ENCODE data around the gene CYP4Z1. TPM values are rescaled to one million over a fixed set of nuclear protein-coding genes. Genes with fewer than 3 reads are reported as not detected.
A peak's percentile ranks its signal among the peaks of the same experiment; 100 is the strongest.
"Not testable (repeated sequence)": the region's sequence is repeated elsewhere in the genome, so short reads cannot be mapped to it uniquely, and the experiment has no call there.

CYP4Z1 gene
- total RNA-seq, 1 donor from 2014 or later: not detected

DNA sequence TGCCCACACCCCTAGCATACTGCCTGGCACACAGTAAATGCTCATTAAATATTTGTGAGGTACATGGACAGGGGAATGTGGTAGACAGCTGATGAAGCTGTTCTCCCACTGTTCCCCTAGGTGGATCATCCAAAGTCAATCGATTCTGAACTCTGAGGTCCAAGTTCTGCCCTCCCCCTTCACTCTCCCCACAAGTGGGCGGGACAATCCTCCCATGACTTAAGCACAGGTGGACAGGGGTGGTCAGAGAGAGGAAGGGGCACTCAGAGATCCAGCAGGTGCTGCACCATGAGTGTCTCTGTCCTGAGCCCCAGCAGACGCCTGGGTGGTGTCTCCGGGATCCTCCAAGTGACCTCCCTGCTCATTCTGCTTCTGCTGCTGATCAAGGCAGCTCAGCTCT, 70.2 kb downstream of the CYP4Z1 start, which contains the start of gene CYP4A22:
Gene CYP4A22, plus strand, starts transcription at position 244 of the 400 bp plus-strand sequence. Its CDS starts 45 bp downstream, at position 289.
- Mint-ChIP-seq H3K9me3 (no peaks in the 10 kb centered on the region), H3K4me3 (no peak within 1 kb of the TSS), H3K4me1 (no peaks in the 10 kb centered on the region), H3K27ac (ENCODE audit: unreplicated experiment) (no peak within 1 kb of the TSS), H3K27me3 (ENCODE audit: low read depth) (peaks cover 41% of the 10 kb centered on the region), H3K36me3 (ENCODE audit: low read depth) (no peaks in the 10 kb centered on the region)
- DNase-seq (ENCODE audit: low read depth, low spot score): no peak
- TF ChIP-seq, protein P1, sequence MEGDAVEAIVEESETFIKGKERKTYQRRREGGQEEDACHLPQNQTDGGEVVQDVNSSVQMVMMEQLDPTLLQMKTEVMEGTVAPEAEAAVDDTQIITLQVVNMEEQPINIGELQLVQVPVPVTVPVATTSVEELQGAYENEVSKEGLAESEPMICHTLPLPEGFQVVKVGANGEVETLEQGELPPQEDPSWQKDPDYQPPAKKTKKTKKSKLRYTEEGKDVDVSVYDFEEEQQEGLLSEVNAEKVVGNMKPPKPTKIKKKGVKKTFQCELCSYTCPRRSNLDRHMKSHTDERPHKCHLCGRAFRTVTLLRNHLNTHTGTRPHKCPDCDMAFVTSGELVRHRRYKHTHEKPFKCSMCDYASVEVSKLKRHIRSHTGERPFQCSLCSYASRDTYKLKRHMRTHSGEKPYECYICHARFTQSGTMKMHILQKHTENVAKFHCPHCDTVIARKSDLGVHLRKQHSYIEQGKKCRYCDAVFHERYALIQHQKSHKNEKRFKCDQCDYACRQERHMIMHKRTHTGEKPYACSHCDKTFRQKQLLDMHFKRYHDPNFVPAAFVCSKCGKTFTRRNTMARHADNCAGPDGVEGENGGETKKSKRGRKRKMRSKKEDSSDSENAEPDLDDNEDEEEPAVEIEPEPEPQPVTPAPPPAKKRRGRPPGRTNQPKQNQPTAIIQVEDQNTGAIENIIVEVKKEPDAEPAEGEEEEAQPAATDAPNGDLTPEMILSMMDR (conservative IDR thresholded peaks at IDR 0.05): no peak

DNA sequence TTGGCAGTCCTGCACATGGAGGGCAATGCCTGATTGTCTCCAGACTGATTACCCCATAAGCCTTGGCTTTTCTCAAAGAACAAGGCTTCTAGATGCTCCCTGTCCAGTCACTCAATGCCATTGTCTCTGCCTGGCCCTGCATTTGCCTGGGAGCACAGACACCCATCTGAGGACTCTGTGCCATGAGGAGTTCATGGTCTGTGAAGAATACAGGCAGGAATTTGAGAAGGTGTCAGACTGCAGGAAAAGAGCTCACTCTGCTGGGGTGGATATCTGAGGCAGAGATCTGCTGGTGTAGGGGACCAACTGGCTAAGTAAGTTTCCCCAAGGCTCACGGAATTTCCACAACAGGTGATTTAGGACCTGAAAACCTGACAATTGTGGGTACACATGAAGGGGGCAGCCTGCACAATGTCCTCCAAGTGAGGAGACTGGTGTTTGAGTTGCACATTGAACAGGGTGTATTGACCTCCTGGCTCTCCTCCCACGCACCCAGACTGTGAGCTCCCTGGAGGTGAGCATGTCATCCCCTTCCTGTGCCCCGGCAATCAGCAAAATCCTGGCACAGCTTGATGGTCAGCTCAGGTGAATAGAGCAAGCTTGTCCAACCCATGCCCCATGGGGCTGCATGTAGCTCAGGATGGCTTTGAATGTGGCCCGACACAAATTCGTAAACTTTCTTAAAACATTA, 71.0 kb downstream of the CYP4Z1 start:
- DNase-seq (ENCODE audit: low read depth, low spot score): no peak
- no peaks in the 10 kb centered on the region for H3K9me3 Mint-ChIP-seq
- no peaks in the 10 kb centered on the region for H3K4me1 Mint-ChIP-seq
- H3K4me3 Mint-ChIP-seq: no peak overlapping the region
- H3K27me3 Mint-ChIP-seq (ENCODE audit: low read depth): peaks cover 36% of the 10 kb centered on the region
- TF ChIP-seq, protein P1 (conservative IDR thresholded peaks at IDR 0.05): no peak
- H3K27ac Mint-ChIP-seq (ENCODE audit: unreplicated experiment): no peak overlapping the region
- H3K36me3 Mint-ChIP-seq (ENCODE audit: low read depth): no peaks in the 10 kb centered on the region

DNA sequence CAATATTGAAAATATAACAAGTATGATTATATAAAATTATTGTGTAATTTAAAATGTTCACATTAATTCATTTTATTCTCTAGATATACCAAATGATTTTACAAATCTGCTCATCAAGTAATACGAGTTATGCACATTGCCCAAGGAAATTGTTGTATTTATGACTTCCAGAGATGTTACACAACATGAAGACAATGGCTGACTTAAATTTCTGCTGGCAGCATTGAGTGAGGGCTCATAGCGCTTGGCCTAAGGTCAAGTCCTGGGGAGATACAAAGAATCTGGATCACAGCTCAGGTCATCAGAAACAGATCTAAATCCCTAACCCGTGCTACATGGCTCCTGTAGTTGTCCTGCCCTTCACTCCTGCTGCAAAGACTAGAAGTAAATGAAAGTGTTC, 73.3 kb downstream of the CYP4Z1 start:
- not testable (repeated sequence) for H3K9me3 Mint-ChIP-seq; H3K36me3 Mint-ChIP-seq (ENCODE audit: low read depth)
- H3K27me3 Mint-ChIP-seq (ENCODE audit: low read depth): peaks cover 19% of the 10 kb centered on the region

DNA sequence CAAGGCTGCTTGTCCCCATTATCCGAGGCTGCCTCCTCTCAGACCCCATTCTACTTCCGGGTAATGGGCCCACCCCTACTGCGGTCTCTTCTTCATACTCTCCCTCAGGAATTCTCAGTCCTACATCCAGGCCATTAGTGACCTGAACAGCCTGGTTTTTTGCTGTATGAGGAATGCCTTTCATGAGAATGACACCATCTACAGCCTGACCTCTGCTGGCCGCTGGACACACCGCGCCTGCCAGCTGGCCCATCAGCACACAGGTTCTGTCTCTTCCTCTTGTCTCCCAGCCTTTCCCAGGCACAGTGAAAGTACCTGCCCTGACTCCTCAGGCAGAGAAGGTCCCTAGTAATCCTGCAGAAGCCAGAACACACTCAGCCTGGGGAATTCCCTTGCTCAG, 76.6 kb downstream of the CYP4Z1 start:
- not testable (repeated sequence) for H3K36me3 Mint-ChIP-seq (ENCODE audit: low read depth); DNase-seq (ENCODE audit: low read depth, low spot score); H3K4me1 Mint-ChIP-seq; H3K27ac Mint-ChIP-seq (ENCODE audit: unreplicated experiment); H3K4me3 Mint-ChIP-seq; H3K9me3 Mint-ChIP-seq
- H3K27me3 Mint-ChIP-seq (ENCODE audit: low read depth): peaks cover 17% of the 10 kb centered on the region
- TF ChIP-seq, protein P1 (conservative IDR thresholded peaks at IDR 0.05): peak; percentile 38

More for the DNA sequence above, 73.3 kb downstream of the CYP4Z1 start:
- not testable (repeated sequence) for H3K4me3 Mint-ChIP-seq; DNase-seq (ENCODE audit: low read depth, low spot score); H3K4me1 Mint-ChIP-seq; H3K27ac Mint-ChIP-seq (ENCODE audit: unreplicated experiment)

DNA sequence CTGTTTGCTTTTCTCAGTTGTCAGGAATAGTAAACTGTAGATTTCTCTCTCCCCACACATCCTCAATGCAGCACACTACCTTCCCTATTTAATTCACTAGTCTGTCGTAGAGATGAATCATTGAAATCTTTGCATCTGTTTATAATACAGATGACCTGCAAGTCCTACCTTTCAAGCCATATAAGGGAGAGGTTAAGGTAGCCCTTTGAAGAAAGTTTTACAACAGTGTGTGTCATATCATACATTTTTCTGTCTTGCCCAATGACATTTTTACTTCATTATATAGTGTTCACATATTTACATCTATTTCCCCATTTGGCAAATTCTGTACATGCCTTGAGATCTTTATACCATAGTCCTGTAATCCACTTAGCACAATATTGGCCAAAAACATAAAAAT, 79.5 kb downstream of the CYP4Z1 start:
- not testable (repeated sequence) for H3K9me3 Mint-ChIP-seq, H3K4me3 Mint-ChIP-seq
- H3K27me3 Mint-ChIP-seq (ENCODE audit: low read depth): peaks cover 19% of the 10 kb centered on the region

DNA sequence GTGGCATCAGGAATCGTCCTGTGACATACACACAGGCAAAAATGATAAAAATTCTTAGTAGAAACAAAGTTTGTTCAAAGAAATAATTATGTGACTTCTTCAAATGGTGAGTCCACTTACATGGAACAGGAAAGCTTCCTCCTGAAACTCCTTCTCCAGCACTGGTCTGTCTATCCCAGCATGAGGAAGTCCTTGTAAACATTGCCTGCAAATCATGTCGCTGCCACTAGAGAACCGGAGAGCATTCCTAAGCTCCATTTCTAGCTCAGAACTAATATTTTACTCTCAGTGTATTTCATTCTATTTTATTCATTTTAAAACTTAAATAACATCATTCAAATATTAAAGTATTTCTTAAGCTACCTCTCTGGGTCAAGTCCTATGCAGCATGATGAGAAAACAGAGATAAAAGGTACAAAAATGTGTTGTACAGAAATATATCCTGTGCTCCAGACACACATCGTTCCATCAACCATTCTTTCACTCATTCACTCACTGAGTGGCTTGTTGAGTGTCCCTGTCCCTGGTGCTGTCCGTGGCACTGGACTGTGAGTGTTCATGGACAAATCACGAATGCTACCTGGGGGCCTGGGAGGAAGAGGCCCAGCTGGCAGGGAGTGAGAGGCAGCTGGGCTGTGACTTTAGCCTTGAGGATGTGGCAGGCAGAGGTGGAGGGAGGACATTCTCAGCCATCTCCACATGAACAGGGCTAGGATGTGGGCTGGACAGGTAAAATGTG, 80.2 kb downstream of the CYP4Z1 start:
- H3K4me3 Mint-ChIP-seq: no peak overlapping the region
- peaks cover 16% of the 10 kb centered on the region for H3K27me3 Mint-ChIP-seq (ENCODE audit: low read depth)
- H3K27ac Mint-ChIP-seq (ENCODE audit: unreplicated experiment): no peak overlapping the region
- TF ChIP-seq, protein P1 (conservative IDR thresholded peaks at IDR 0.05): peak; percentile 27
- H3K9me3 Mint-ChIP-seq: no peaks in the 10 kb centered on the region
- H3K36me3 Mint-ChIP-seq (ENCODE audit: low read depth): no peaks in the 10 kb centered on the region
- DNase-seq (ENCODE audit: low read depth, low spot score): no peak
- H3K4me1 Mint-ChIP-seq: peaks cover 6% of the 10 kb centered on the region

More for the DNA sequence above, 79.5 kb downstream of the CYP4Z1 start:
- H3K27ac Mint-ChIP-seq (ENCODE audit: unreplicated experiment); H3K36me3 Mint-ChIP-seq (ENCODE audit: low read depth); DNase-seq (ENCODE audit: low read depth, low spot score); H3K4me1 Mint-ChIP-seq: not testable (repeated sequence)

DNA sequence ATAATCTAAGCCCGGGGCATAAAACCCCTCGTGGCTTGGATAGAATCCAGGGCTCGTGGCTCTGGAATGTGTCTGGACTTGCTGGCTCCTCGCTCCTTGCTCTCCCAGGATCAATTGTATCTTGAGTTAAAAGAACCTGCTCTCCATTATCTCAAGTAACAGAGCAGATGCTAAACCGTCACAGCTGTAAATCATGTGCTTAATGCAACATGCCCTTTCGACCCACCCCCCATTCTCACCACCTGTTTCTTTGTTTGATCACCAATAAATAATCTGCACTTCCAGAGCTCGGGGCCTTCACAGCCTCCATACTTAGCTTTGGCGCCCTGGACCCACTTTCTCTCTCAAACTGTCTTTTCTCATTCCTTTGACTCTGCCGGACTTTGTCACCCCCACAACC, 82.1 kb downstream of the CYP4Z1 start:
- DNase-seq (ENCODE audit: low read depth, low spot score); H3K36me3 Mint-ChIP-seq (ENCODE audit: low read depth); H3K9me3 Mint-ChIP-seq; H3K4me3 Mint-ChIP-seq; H3K27ac Mint-ChIP-seq (ENCODE audit: unreplicated experiment); H3K4me1 Mint-ChIP-seq: not testable (repeated sequence)
- peaks cover 19% of the 10 kb centered on the region for H3K27me3 Mint-ChIP-seq (ENCODE audit: low read depth)

DNA sequence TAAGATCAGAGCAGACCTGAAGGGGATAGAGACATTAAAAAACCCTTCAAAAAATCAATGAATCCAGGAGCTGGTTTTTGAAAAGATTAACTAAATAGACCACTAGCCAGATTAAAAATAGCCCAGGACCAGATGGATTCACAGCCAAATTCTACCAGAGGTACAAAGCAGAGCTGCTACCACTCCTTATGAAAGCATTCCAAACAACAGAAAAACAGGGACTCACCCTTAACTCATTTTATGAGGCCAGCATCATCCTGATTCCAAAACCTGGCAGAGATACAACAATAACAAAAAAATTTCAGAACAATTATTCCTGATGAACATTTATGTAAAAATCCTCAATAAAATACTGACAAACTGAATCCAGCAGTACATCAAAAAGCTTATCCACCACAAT, 89.4 kb downstream of the CYP4Z1 start:
- not testable (repeated sequence) for H3K4me3 Mint-ChIP-seq; DNase-seq (ENCODE audit: low read depth, low spot score); H3K36me3 Mint-ChIP-seq (ENCODE audit: low read depth); H3K4me1 Mint-ChIP-seq; H3K27ac Mint-ChIP-seq (ENCODE audit: unreplicated experiment)
- Mint-ChIP-seq H3K9me3 (peaks cover 18% of the 10 kb centered on the region), H3K27me3 (ENCODE audit: low read depth) (peaks cover 56% of the 10 kb centered on the region)

DNA sequence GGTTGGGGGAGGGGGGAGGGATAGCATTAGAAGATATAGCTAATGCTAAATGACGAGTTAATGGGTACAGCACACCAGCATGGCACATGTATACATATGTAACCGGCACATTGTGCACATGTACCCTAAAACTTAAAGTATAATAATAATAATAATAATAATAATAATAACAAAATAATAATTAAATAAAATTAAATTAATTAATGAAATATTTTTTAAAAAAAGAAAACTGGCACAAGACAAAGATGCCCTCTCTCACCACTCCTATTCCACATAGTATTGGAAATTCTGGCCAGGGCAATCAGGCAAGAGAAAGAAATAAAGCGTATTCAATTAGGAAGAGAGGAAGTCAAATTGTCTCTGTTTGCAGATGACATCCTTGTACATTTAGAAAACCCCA, 90.9 kb downstream of the CYP4Z1 start:
- Mint-ChIP-seq H3K9me3 (peaks cover 18% of the 10 kb centered on the region), H3K27me3 (ENCODE audit: low read depth) (peaks cover 68% of the 10 kb centered on the region)
- H3K36me3 Mint-ChIP-seq (ENCODE audit: low read depth); H3K4me3 Mint-ChIP-seq; H3K27ac Mint-ChIP-seq (ENCODE audit: unreplicated experiment); DNase-seq (ENCODE audit: low read depth, low spot score); H3K4me1 Mint-ChIP-seq: not testable (repeated sequence)

Measured in neural crest cell (in vitro differentiated cells).